Left renal pelvis (tissue), 4 donors: ENCODE data around the gene CDC42EP4. TPM values are rescaled to one million over a fixed set of nuclear protein-coding genes. Genes with fewer than 3 reads are reported as not detected.

Experiments
- DNase-seq, 4 donors: peaks; one replicate each; pipeline ENCODE4 v3.0.0-alpha.2; 2013; ENCODE audit warnings: low read depth in 4 of 4, low spot score in 3 of 4
- polyA plus RNA-seq, 4 donors: library from polyadenylated mRNA; unstranded; fragments of 120-200 nt; gene quantifications; one replicate each; pipeline ENCODE4 v1.2.1, GENCODE V29; 2013; ENCODE audit not compliant: insufficient read length in 4 of 4

Gene CDC42EP4
- polyA plus RNA-seq, 4 donors: 41.9 to 63.8 (median 51.5) TPM

DNA sequence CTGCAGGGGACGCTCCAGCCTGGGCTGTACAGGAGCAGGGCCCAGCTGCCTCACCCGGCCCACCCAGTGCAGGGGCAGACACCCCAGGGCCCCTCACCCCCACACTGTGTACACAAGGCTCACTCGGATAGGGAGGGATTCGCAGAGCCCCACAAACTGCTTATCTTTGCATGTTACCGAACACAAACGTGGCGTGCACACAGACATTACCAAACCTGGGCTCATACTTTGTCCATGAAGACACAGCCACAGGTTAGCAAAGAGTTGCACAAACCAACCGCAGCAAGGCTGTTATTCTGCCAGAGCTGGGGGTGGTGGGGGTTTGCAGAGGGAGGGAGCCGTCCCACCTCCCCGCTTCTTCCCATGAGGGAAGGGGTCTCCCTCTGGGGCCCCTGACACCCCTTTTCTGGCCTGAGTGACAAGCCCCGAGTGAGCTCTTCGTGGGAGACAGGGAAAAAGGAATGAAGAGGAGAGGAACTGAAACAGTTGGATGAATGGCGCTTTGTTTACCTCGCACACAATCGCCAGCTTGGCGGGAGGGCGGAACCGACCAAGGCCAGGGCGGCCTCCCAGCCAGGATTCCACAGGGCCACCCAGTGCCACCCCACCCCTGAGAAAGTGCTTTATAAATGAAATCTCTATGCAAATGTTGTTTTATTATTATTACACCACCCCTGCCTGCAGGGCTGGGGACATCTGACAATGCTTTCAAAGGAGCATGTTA, 49.7 kb downstream of the CDC42EP4 start:
- no peak for DNase-seq

DNA sequence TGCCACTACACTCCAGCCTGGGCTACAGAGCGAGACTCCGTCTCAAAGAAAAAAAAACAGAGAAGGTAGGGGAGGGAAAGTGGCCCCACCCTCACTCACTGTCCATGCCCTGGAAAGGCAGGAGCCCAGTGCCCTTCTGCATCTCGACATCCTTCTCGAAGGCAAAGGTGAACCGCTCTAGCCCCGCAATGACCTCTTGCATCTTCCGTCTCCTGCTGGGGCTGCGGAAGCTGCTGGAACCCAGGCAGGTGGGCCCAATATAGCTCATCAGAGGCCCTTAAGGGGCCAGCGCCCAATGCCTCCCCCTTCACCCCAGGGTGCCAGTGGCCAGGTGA, 50.2 kb downstream of the CDC42EP4 start, which contains the start of gene CPSF4L:
Gene CPSF4L, minus strand, starts transcription at position 264 of the 335 bp plus-strand sequence. Its CDS starts 62 bp downstream, at position 202.
- no peak for DNase-seq

DNA sequence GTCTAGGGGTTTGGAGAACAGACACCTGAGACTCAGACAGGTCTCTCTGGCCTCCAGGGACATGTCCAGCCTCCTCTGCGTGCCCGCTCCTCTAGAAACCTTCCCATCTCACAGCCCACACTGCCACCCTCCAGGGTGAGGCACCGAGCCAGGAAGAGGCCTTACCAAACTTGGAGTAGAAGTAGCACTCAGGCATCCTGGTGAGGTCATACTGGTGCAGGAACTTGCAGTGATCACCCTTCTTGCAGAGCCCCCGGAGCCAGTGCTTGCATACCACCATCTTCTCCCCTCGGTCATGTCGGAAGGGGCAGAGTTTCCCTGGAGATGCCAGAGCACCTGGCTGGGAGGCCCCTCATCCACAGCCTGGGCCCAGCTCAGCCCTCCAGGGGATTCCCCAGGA, 54.3 kb downstream of the CDC42EP4 start:
- no peak for DNase-seq

GRCh38 chr17:73256220-73256619, 55.6 kb downstream of the CDC42EP4 start:
- no peak for DNase-seq

DNA sequence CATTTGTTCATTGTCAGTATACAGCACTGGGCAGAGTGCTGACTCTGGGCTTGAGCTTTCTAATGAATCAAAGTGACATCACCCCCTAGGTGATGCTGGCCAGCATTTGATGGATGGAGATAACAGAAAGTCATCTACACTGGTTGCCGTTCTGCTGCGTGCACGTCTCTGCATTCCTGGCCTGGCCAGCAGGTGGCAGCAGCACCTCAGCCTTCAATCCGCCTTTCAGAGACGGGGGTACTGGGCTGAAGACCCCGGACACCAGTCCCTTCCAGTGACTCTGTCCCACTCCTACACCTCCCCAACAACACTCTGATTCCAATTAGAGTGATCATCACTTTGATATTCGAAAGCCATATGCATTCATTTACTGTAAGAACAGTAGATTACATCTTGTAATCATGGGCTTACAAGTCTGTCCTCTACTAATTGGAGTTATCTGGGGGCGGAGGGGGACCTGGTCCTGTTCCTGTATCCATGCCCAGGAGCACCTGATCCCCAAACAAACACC, 56.1 kb downstream of the CDC42EP4 start:
- no peak for DNase-seq

GRCh38 chr17:73251871-73252270, 59.9 kb downstream of the CDC42EP4 start:
- no peak for DNase-seq

DNA sequence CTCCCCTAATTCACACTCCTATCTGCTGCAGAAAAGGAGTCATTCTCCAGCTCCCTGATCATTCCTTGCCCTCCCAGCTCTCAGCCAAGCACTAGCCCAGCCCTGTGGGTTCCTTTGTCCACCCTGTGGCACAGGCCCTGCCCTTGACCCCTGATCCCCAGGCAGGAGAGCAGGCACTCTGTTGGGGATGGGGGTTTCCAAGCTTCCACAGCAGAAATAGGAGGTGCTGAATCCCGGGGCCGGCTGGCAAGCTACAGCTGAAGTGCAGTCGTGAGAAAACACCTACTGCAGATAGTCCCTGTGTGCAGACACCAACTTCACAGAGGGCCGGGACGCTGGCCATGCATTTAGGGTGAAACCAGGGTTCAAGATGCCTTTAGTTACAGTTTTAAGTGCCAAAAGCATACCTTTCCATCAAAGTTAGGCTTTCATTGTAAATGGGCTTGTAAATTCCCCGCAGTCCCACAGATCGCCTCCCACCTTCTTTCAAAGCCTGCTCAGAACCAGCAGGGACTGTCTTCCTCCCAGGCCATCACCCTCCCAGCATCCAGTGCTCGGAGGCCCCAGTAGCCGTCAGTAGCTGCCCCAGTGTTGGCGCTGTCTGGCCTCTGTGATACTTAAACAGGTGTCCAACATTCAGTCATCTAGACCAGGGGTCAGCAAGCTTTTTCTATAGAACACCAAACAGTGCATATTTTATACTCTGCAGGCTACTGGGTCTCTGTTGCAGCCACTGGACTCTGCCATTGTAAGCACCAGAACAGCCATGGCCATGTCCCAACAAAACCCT, 60.8 kb downstream of the CDC42EP4 start:
- DNase-seq: no peak

DNA sequence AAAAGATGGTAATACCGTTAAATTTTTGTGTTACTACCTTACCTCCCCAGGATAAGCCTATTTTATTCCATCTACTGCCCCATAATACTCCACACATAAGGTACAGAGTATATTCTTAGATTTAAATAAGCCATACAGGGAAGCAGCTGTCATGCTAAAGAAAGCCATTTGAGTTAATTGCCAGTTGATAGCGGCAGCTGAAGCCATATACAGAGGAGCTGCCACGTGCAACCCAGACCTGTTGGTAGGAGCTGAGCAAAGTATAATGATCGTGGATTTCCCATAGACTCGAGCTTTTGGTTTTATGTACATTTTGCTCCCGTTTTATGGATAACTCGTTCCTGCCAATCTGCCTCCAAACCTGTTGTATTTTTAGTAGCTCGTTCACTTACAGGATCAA, 62.1 kb downstream of the CDC42EP4 start:
- DNase-seq: no peak

GRCh38 chr17:73248532-73248931, 63.3 kb downstream of the CDC42EP4 start:
- no peak for DNase-seq

GRCh38 chr17:73247726-73248125, 64.1 kb downstream of the CDC42EP4 start:
- no peak for DNase-seq

DNA sequence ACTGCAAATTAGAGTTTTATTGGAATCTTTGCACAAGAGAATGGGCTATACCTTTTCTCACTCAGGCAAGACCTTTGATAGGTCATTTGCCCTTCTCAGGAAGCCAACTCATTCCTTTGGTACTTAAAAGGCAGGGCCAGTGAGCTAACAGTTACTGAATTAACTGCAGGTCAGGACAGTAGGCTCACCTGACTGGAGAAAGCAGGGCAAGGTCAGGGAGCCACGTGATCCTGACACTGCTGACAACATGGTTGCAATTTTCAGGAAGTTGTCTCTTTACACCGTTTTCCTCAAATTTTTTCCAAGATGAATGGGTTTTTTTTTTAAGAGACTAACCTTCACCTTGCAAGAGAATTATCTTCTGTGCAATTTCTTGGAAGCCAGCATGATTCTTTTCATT, 71.2 kb downstream of the CDC42EP4 start:
- no peak for DNase-seq

- no peak for DNase-seq
Measured at GRCh38 chr17:73237714-73238113, 74.1 kb downstream of the CDC42EP4 start.

- DNase-seq: no peak
Measured at GRCh38 chr17:73234736-73235135, 77.1 kb downstream of the CDC42EP4 start.

Other genes with a start within 250 kb of the CDC42EP4 start
- gene SLC39A11, start 219.3 kb downstream of the CDC42EP4 start, polyA plus RNA-seq: 10 to 100 TPM; 11.7 to 28.4 (median 24.5) TPM
- gene SSTR2, start 147.0 kb downstream of the CDC42EP4 start, polyA plus RNA-seq: 1 to 10 TPM in 3 of 4 donors, under 1 TPM in 1; 0.55 to 2.5 (median 1.9) TPM
- gene COG1, start 118.9 kb downstream of the CDC42EP4 start, polyA plus RNA-seq: 10 to 100 TPM; 39.7 to 70.5 (median 48.4) TPM
- gene CPSF4L, start 50.1 kb downstream of the CDC42EP4 start, polyA plus RNA-seq: under 1 TPM in 1 of 4 donors, not detected in 3; 0.26 TPM